ENCODE data around the gene TULP4.
A peak's percentile ranks its signal among the peaks of the same experiment; 100 is the strongest.

The TULP4 gene

GRCh38 chr6:158284876-158285655 is 27.2 kb upstream of the TULP4 start:
- no peak for DNase-seq (ENCODE audit: low read depth)
- H3K4me3 ChIP-seq (ENCODE audit: low read depth, low read length) = no peak overlapping the region
- TF ChIP-seq CTCF (IDR thresholded peaks at IDR 0.05; ENCODE audit: insufficient read depth, low read depth, low read length, missing control alignments) = no peak

- no peak overlapping the region for H3K4me3 ChIP-seq (ENCODE audit: low read depth, low read length)
- no peak for TF ChIP-seq CTCF (IDR thresholded peaks at IDR 0.05; ENCODE audit: insufficient read depth, low read depth, low read length, missing control alignments)
- no peak for DNase-seq (ENCODE audit: low read depth)
Observed at GRCh38 chr6:158285656-158286021, 26.6 kb upstream of the TULP4 start.

GRCh38 chr6:158286413-158286812 is 25.9 kb upstream of the TULP4 start:
- H3K4me3 ChIP-seq (ENCODE audit: low read depth, low read length) = no peak overlapping the region
- DNase-seq (ENCODE audit: low read depth) = no peak
- TF ChIP-seq CTCF (IDR thresholded peaks at IDR 0.05; ENCODE audit: insufficient read depth, low read depth, low read length, missing control alignments) = no peak

- DNase-seq (ENCODE audit: low read depth) = no peak
- H3K4me3 ChIP-seq (ENCODE audit: low read depth, low read length) = no peak overlapping the region
- TF ChIP-seq CTCF (IDR thresholded peaks at IDR 0.05; ENCODE audit: insufficient read depth, low read depth, low read length, missing control alignments) = no peak
Observed at GRCh38 chr6:158287047-158287446, 25.2 kb upstream of the TULP4 start.

- no peak for TF ChIP-seq CTCF (IDR thresholded peaks at IDR 0.05; ENCODE audit: insufficient read depth, low read depth, low read length, missing control alignments)
- DNase-seq (ENCODE audit: low read depth) = peak; percentile 71
- peak overlapping the region; percentile 31 for H3K4me3 ChIP-seq (ENCODE audit: low read depth, low read length)
Observed at GRCh38 chr6:158290040-158290439, 22.2 kb upstream of the TULP4 start.

GRCh38 chr6:158290659-158291058 is 21.6 kb upstream of the TULP4 start:
- H3K4me3 ChIP-seq (ENCODE audit: low read depth, low read length) = peak overlapping the region; percentile 31
- TF ChIP-seq CTCF (IDR thresholded peaks at IDR 0.05; ENCODE audit: insufficient read depth, low read depth, low read length, missing control alignments) = no peak
- peak; percentile 83 for DNase-seq (ENCODE audit: low read depth)

- no peak overlapping the region for H3K4me3 ChIP-seq (ENCODE audit: low read depth, low read length)
- no peak for DNase-seq (ENCODE audit: low read depth)
- no peak for TF ChIP-seq CTCF (IDR thresholded peaks at IDR 0.05; ENCODE audit: insufficient read depth, low read depth, low read length, missing control alignments)
Observed at GRCh38 chr6:158292016-158292415, 20.2 kb upstream of the TULP4 start.

Data from GM12865 (cell line).